HCT116 (cell line): ENCODE measurements around the gene DFFA.

ENCODE experiments used
- ATF3 ChIP-seq: IDR thresholded peaks from 2 replicates; pipeline ENCODE4 v1.6.1; 2012
- CBX3 ChIP-seq: IDR thresholded peaks from 2 replicates; pipeline ENCODE4 v1.6.1; 2012; ENCODE audit warnings: low read depth
- CTCF ChIP-seq, 3 experiments: fragments of 200-600 bp in 1 of 3; sonication (generic) in 1 of 3; IDR thresholded peaks in 2 of 3; conservative IDR thresholded peaks in 1 of 3; 2 replicates each; pipeline ENCODE4 v1.5.1; 2012 to 2017; ENCODE audit warnings: low read depth in 2 of 3, low read length in 2 of 3, antibody characterized with exemption in 1 of 3, borderline replicate concordance in 1 of 3, control low read depth in 1 of 3, mild to moderate bottlenecking in 1 of 3, mixed read lengths in 1 of 3, mixed run types in 1 of 3, moderate library complexity in 1 of 3; ENCODE audit not compliant: insufficient read depth in 1 of 3
- EGR1 ChIP-seq: IDR thresholded peaks from 2 replicates; pipeline ENCODE4 v1.6.1; 2012; ENCODE audit warnings: low read depth
- EZH2phosphoT487 ChIP-seq: fragments of 200-600 bp; IDR thresholded peaks from 2 replicates; pipeline ENCODE4 v1.6.1; 2018; ENCODE audit warnings: antibody characterized with exemption, borderline replicate concordance
- JUND ChIP-seq: IDR thresholded peaks from 2 replicates; pipeline ENCODE4 v1.6.1; 2012
- POLR2A ChIP-seq: IDR thresholded peaks from 2 replicates; pipeline ENCODE4 v1.7.0; 2011; ENCODE audit warnings: borderline replicate concordance; ENCODE audit not compliant: insufficient read depth, insufficient read length; ENCODE audit errors: extremely low read depth
- POLR2AphosphoS5 ChIP-seq: IDR thresholded peaks from 2 replicates; pipeline ENCODE4 v1.6.1; 2011; ENCODE audit warnings: mild to moderate bottlenecking, low read depth, low read length, moderate library complexity
- REST ChIP-seq: IDR thresholded peaks from 2 replicates; pipeline ENCODE4 v1.6.1; 2012; ENCODE audit warnings: low read depth
- SRF ChIP-seq: IDR thresholded peaks from 2 replicates; pipeline ENCODE4 v1.6.1; 2012; ENCODE audit warnings: low read depth
- TCF7L2 ChIP-seq: IDR thresholded peaks from 2 replicates; pipeline ENCODE4 v1.7.0; 2011; ENCODE audit warnings: borderline replicate concordance, inconsistent platforms; ENCODE audit not compliant: insufficient read depth, insufficient read length; ENCODE audit errors: extremely low read depth
- YY1 ChIP-seq: IDR thresholded peaks from 2 replicates; pipeline ENCODE4 v1.6.1; 2011; ENCODE audit warnings: low read length, low read depth, moderate library complexity, mild to moderate bottlenecking; ENCODE audit not compliant: insufficient replicate concordance; ENCODE audit errors: extremely low read depth
- ZBTB33 ChIP-seq: IDR thresholded peaks from 2 replicates; pipeline ENCODE4 v1.6.1; 2011; ENCODE audit warnings: mild to moderate bottlenecking, low read length, moderate library complexity; ENCODE audit not compliant: insufficient replicate concordance; ENCODE audit errors: extremely low read depth
- TF ChIP-seq, protein P1 (sequence below): IDR thresholded peaks from 2 replicates; pipeline ENCODE4 v1.6.1; 2012

DNA sequence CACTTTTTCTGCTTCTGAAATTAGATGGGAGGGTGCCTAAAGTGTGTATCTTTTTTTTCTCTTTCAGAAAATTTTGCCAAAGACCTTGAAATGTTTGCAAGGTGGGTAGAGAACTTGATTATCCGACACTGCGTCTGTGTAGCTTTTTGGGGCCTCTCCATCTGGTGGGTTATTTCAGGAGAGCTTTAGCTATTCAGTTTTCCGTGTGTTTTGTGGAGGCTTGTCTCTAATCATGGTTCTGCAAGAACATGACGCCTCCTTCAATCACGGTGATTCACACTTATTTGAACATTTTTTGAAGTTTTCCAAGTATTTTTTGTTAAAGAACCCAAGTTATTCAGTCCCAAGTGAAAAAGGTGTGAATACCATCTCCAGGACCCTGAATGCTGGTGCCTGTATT lies 37.7 kb downstream of the DFFA start:
- TF ChIP-seq POLR2A, result no peak
- TF ChIP-seq CTCF (IDR thresholded peaks at IDR 0.05 in 2 of 3, conservative IDR thresholded peaks at IDR 0.05 in 1 of 3; ENCODE audit: borderline replicate concordance in 1 of 3, insufficient read depth in 1 of 3, low read depth in 2 of 3, low read length in 2 of 3), result no peak
- no peak for TF ChIP-seq REST
- no peak for TF ChIP-seq POLR2AphosphoS5
- no peak for TF ChIP-seq ATF3
- TF ChIP-seq CBX3, result no peak
- TF ChIP-seq ZBTB33, result no peak
- no peak for TF ChIP-seq SRF
- TF ChIP-seq TCF7L2, result no peak
- TF ChIP-seq, protein P1, sequence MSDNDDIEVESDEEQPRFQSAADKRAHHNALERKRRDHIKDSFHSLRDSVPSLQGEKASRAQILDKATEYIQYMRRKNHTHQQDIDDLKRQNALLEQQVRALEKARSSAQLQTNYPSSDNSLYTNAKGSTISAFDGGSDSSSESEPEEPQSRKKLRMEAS, result no peak
- TF ChIP-seq EZH2phosphoT487, result no peak
- TF ChIP-seq EGR1, result no peak
- TF ChIP-seq YY1, result no peak
- no peak for TF ChIP-seq JUND
